ENCODE data around the gene DAPL1.

DAPL1 gene

DNA sequence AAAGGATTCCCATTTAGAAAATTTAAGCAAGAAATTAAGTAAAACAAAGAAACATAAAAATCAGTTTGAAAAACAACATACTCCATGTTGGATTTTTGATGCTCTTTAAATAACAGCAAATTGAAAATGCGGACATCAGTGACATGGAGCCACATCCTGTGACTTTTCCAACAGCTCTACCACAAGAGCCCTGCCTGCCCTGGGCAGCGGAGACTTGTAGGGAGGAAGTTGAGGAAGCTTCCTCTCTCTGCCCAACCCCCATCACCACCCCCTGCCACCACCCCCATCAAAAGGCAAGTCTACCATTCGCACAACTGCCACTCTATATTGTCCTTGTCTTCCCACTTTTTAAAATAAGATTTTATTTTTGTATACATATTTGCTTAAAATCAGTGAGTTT is 32.8 kb upstream of the DAPL1 start:
- H3K4me3 ChIP-seq (ENCODE audit: low read length) = no peak overlapping the region
- DNase-seq (ENCODE audit: low read depth) = no peak
- TF ChIP-seq, protein P1, sequence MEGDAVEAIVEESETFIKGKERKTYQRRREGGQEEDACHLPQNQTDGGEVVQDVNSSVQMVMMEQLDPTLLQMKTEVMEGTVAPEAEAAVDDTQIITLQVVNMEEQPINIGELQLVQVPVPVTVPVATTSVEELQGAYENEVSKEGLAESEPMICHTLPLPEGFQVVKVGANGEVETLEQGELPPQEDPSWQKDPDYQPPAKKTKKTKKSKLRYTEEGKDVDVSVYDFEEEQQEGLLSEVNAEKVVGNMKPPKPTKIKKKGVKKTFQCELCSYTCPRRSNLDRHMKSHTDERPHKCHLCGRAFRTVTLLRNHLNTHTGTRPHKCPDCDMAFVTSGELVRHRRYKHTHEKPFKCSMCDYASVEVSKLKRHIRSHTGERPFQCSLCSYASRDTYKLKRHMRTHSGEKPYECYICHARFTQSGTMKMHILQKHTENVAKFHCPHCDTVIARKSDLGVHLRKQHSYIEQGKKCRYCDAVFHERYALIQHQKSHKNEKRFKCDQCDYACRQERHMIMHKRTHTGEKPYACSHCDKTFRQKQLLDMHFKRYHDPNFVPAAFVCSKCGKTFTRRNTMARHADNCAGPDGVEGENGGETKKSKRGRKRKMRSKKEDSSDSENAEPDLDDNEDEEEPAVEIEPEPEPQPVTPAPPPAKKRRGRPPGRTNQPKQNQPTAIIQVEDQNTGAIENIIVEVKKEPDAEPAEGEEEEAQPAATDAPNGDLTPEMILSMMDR (IDR thresholded peaks at IDR 0.05; ENCODE audit: insufficient read depth, low read depth, low read length, missing control alignments) = no peak

DNA sequence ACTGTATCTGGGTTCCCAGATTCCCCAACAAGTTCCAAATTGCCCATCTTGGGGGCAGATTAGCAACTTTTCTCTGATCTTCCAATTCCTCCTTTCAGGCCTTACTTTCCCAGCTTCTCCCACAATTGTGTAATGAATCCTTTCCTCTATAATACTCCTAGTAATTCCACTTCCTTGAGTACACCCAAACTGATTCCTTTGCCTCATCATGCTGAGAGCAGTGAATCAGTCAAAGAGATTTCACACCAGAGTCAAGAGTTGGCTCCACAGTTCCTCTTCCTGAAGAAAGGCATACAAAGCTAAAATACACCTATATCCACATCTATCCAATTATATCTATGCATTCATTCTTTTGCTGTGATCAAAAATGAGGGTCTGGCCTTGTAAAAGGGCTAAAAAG is 28.6 kb upstream of the DAPL1 start:
- TF ChIP-seq, protein P1 (IDR thresholded peaks at IDR 0.05; ENCODE audit: insufficient read depth, low read depth, low read length, missing control alignments) = no peak
- peak; percentile 65 for DNase-seq (ENCODE audit: low read depth)
- H3K4me3 ChIP-seq (ENCODE audit: low read length) = no peak overlapping the region

DNA sequence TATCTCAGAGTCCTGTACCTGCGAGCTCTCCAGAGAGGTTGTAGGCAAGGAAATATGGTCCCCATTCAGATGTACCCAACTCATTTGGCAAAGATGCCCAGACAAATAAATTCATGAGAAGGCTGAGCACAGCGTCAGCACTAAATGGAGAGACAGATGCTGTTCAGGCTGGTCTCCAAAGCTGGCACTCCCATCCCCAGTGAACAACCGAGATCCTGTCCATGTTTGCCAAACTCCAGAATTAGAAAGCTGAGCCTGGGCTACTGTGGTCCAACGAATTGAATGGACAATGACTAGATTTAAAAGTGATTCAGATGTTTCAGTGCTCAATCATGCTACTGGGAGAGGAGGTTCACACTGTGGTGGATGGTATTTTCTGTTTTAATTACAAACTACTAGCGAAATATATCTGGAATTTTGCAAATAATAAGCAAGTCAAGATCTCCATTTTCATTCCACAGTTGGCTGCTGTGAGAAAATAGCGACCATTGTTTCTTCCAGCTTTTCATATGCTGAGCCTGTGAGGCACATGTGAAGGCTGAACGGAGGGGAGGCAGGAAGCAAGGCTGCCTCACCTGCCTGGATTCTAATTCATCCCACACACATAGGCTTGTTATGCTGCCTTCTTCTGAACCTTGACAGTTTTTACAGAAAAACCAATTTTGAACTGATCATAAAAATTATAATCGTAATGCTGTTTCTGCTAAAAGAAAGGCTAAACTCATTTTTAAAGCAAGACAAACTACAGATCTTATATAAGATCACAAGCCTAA is 22.6 kb upstream of the DAPL1 start:
- TF ChIP-seq, protein P1 (IDR thresholded peaks at IDR 0.05; ENCODE audit: insufficient read depth, low read depth, low read length, missing control alignments) = no peak
- no peak for DNase-seq (ENCODE audit: low read depth)
- H3K4me3 ChIP-seq (ENCODE audit: low read length) = no peak overlapping the region

DNA sequence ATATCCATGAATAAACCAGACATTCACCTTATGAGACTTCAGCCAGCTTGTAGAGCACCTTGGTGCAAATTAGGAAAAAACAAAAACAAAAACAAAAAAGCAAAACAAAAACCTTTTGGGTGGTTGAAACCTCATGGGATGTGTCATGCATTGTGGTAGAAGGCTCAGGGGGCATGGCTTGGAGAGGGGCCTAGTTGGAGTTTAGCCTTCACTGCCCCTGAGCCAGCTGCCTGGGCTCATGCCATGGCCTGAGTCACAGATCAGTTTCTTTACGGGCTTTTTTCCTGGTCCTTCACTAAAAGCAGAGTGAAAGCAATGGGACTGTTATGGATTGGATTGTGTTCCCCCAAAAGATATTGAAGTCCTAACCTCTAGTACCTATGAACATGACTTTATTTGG is 22.0 kb upstream of the DAPL1 start:
- DNase-seq (ENCODE audit: low read depth) = no peak
- TF ChIP-seq, protein P1 (IDR thresholded peaks at IDR 0.05; ENCODE audit: insufficient read depth, low read depth, low read length, missing control alignments) = no peak
- H3K4me3 ChIP-seq (ENCODE audit: low read length) = no peak overlapping the region

DNA sequence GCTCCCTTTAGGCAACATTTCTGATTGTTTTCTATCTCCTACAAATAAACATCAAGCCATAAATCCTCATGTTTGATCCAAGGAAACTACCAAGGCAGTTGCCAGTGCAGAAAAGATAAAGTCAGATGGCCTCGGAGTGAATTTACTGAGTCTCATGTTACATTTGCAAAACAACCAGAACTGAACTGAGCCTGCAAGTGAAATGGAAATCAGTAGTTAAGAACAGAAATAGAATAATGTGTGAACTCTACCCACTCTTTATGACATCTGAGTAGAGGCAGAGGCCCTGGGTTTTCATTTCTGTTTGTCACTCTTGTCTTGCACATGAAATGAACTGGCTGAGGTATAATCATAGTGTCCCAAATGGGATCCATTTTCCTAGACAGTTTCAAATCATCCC is 20.4 kb upstream of the DAPL1 start:
- TF ChIP-seq, protein P1 (IDR thresholded peaks at IDR 0.05; ENCODE audit: insufficient read depth, low read depth, low read length, missing control alignments) = no peak

DNA sequence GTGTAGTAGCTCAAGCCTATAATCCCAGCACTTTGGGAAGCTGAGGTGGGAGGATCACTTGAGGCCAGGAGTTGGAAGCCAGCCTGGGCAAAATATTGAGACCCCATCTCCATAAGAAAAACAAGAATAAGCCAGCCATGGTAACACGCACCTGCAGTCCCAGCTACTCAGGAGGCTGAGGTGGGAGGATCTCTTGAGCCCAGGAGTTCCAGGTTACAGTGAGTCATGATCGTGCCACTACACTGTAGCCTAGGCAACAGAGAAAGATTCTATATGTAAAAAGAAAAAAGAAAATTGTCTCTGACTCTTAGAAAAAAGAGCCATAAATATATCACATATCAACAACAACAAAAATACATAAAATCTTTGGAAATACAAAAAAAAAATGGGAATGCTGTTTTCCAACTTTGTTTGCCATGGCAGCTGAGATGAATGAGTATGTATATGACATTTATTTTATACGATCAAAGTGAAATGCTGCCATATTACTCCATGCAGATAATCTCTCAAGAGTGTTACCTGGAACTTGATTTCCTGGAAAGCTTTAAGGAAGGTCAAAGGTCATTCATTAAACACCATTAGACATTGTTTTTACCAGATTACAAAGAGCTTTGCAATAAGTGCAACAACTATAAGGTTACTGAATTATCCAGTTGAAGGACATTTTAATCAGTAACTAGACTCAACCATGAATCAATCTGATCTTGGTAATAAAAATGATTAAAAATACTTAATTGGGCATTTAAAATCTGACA is 19.7 kb upstream of the DAPL1 start:
- no peak for DNase-seq (ENCODE audit: low read depth)
- TF ChIP-seq, protein P1 (IDR thresholded peaks at IDR 0.05; ENCODE audit: insufficient read depth, low read depth, low read length, missing control alignments) = no peak
- H3K4me3 ChIP-seq (ENCODE audit: low read length) = no peak overlapping the region

More for the DNA sequence above, 20.4 kb upstream of the DAPL1 start:
- DNase-seq (ENCODE audit: low read depth) = no peak
- H3K4me3 ChIP-seq (ENCODE audit: low read length) = no peak overlapping the region

Measured in epithelial cell of esophagus (primary cell).